WERI-Rb-1 (cell line): Measurements from ENCODE around the gene ACBD7.

ENCODE experiments used
- DNase-seq: peaks from one replicate; pipeline ENCODE4 v3.0.0-alpha.2; 2020
- H3K27ac ChIP-seq: fragments of 250-450 bp; sonication (Bioruptor Pico); 2 replicates; pipeline ENCODE4 v1.5.1; 2020; ENCODE audit warnings: mild to moderate bottlenecking, moderate library complexity
- H3K27me3 ChIP-seq: fragments of 250-450 bp; sonication (Bioruptor Pico); 2 replicates; pipeline ENCODE4 v1.5.1; 2021; ENCODE audit warnings: mild to moderate bottlenecking, low read depth, moderate library complexity; ENCODE audit not compliant: insufficient read depth, severe bottlenecking
- H3K36me3 ChIP-seq: fragments of 250-450 bp; sonication (Bioruptor Pico); 2 replicates; pipeline ENCODE4 v1.5.1; 2020; ENCODE audit warnings: mild to moderate bottlenecking, moderate library complexity
- H3K4me3 ChIP-seq: 2 replicates; pipeline ENCODE4 v1.5.1; 2011; ENCODE audit warnings: low read depth, mild to moderate bottlenecking, control low read depth, low read length
- H3K9me3 ChIP-seq: fragments of 250-450 bp; sonication (Bioruptor Pico); 2 replicates; pipeline ENCODE4 v1.5.1; 2021; ENCODE audit warnings: mild to moderate bottlenecking, moderate library complexity; ENCODE audit not compliant: severe bottlenecking
- TF ChIP-seq, protein P1 (sequence below): IDR thresholded peaks from 2 replicates; pipeline ENCODE4 v1.5.1; 2011; ENCODE audit warnings: low read depth, mild to moderate bottlenecking, control low read depth, inconsistent platforms, low read length

Gene ACBD7

DNA sequence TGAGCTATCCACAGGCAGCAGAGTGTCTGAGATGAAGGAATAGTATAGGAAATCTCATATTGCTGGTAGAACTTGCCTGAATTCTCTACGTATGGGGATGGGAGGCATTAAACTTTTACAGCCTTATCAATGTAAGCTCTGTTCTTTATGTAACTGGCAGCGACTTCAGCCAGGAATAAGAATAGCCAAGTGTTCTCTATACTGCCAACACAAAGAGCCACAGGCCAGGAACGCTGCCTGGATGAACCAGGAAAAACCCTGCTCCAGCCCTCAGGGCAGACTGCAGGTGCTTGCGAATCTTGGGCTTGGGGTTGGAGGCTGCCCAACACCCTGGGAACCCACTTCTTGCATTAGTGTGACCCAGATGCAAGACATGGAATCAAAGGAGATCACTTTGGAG lies 50.9 kb downstream of the ACBD7 start:
- Histone ChIP-seq H3K4me3 (no peak overlapping the region), H3K27me3 (no peaks in the 10 kb centered on the region), H3K9me3 (no peaks in the 10 kb centered on the region), H3K36me3 (no peaks in the 10 kb centered on the region), H3K27ac (no peak overlapping the region)
- TF ChIP-seq, protein P1, sequence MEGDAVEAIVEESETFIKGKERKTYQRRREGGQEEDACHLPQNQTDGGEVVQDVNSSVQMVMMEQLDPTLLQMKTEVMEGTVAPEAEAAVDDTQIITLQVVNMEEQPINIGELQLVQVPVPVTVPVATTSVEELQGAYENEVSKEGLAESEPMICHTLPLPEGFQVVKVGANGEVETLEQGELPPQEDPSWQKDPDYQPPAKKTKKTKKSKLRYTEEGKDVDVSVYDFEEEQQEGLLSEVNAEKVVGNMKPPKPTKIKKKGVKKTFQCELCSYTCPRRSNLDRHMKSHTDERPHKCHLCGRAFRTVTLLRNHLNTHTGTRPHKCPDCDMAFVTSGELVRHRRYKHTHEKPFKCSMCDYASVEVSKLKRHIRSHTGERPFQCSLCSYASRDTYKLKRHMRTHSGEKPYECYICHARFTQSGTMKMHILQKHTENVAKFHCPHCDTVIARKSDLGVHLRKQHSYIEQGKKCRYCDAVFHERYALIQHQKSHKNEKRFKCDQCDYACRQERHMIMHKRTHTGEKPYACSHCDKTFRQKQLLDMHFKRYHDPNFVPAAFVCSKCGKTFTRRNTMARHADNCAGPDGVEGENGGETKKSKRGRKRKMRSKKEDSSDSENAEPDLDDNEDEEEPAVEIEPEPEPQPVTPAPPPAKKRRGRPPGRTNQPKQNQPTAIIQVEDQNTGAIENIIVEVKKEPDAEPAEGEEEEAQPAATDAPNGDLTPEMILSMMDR, result no peak
- no peak for DNase-seq

DNA sequence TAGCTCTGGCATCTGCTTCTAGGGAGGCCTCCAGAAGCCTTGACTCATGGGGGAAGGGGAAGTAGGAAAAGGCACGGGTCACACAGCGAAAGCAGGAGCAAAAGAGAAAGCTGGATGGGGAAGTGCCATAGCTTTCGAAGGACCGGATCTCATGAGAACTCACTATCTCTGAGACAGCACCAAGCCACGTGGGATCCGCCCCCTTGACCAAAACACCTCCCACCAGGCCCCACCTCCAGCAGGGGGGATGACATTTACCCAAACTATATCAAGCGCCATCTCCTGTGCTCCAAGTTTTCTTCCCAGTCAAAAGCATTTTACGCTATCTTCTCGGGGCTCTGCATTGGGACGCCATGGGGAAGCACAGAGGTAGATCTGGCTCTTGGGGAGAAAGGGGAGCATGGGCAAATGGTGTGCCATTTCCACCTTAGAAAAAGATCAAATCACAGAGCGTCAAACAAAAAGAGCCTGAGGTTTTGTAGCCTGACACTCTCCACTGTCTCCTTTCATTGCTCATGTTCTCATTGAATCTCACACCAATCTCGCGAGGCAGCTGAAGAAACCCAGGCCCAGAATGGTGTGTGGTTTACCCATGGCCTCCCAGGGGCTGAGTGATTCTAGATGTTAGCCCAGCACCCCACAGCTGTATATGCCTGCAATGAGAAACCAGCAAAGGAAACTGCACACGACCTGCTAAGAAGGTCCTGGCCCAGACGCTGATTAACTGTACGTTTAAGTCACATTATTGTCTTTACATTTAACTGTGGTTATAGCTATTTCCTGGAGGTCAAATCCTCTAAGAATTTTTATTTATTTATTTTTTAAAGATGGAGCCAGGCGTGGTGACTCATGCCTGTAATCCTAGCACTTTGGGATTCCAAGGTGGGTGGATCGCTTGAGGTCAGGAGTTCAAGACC lies 52.9 kb downstream of the ACBD7 start:
- no peak for DNase-seq
- Histone ChIP-seq H3K27ac (no peak overlapping the region), H3K27me3 (no peaks in the 10 kb centered on the region), H3K9me3 (no peaks in the 10 kb centered on the region), H3K36me3 (no peaks in the 10 kb centered on the region), H3K4me3 (no peak overlapping the region)
- TF ChIP-seq, protein P1, result no peak

DNA sequence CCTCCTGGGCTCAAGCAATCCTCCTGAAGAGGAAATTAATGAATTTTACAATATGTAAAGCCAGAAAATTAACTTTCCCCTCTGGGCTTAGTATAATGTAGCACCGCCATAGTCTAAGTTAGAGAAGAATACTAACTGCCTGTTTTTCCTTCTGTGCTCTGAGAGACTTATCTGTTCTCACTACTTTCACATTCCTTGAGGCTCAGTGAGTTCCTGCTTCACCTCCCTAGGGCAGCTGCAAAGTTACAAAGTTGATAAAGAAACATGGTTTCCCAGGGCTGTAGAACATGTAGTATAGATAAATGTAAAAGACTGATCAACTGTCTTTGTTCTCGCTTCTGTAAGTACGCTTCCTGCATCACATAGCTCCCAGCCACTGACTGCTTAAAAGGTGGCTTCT lies 60.8 kb downstream of the ACBD7 start:
- TF ChIP-seq, protein P1, result no peak
- no peaks in the 10 kb centered on the region for H3K36me3 ChIP-seq
- DNase-seq, result no peak
- no peaks in the 10 kb centered on the region for H3K27me3 ChIP-seq
- H3K27ac ChIP-seq, result no peak overlapping the region
- H3K4me3 ChIP-seq, result no peak overlapping the region
- H3K9me3 ChIP-seq, result no peaks in the 10 kb centered on the region
